DMS53 treated with DMSO at 0.1 percent for 48 hours (cell line): ENCODE measurements around the gene ANTXR2.

ENCODE experiments used
- DNase-seq: peaks from one replicate; lab custom pipeline; 2025; ENCODE audit not compliant: unreplicated experiment; lab: John Stamatoyannopoulos, UW

Gene ANTXR2

GRCh38 chr4:80092847-80093246 is 19.8 kb upstream of the ANTXR2 start:
- no peak for DNase-seq

DNA sequence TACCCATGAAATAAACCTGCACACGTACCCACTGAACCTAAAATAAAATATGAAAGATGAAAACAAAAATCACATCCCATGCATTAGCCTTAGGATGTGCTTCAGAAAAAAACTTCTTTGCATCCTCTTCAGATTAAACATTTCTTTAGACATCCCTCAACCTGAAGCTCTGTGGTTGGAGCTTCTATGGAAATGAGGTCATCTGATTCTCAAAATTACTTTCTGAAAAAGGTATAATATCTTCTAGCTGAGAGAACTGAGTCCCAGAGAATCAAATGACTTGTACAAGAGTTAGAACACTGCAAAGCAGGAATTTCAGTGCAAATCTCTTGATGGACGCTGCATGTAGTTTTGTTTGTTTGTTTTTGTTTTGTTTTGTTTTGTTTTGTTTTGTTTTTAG is 19.1 kb upstream of the ANTXR2 start:
- DNase-seq: no peak

- DNase-seq: no peak
Observed at GRCh38 chr4:80091688-80092087, 18.7 kb upstream of the ANTXR2 start.

DNA sequence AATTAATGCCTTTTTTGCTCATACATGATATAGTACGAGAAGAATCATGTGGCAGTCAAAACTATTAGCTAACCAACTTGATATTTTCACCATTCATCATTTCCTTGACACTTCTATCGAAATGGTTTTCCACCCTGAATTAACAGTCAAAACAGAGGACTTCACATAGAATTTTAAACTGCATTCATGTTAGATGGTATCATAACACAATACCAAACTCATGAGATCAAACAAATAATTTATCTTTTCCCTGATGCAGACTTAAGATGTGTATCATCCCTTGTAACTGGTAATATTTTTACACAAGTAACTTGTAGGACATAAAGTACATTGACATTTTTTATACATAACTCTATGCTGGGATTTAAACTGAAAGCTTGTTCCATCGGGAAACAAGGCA is 18.2 kb upstream of the ANTXR2 start:
- DNase-seq: no peak

- DNase-seq: no peak
Observed at GRCh38 chr4:80090090-80090489, 17.1 kb upstream of the ANTXR2 start.

- no peak for DNase-seq
Observed at GRCh38 chr4:80088471-80088870, 15.4 kb upstream of the ANTXR2 start.

GRCh38 chr4:80086296-80086695 is 13.3 kb upstream of the ANTXR2 start:
- DNase-seq: no peak

GRCh38 chr4:80085081-80085480 is 12.1 kb upstream of the ANTXR2 start:
- DNase-seq: no peak

DNA sequence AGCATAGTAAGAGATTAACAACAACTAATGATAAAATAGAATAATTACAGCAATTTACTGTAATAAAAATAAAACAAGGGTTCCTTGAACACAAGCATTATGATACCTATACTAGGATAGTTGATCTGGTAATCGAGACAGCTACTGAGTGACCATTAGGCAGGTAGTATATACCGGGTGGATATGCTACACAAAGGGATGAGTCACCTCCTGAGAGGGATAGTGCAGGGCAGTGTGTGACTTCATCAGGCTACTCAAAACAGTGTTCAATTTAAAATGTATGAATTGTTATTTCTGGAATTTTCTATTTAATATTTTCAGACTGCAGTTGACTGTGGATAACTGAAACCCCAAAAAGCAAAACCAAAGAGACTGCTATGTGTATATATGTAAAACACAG is 9.7 kb upstream of the ANTXR2 start:
- DNase-seq: peak; percentile 0

- DNase-seq: no peak
Observed at GRCh38 chr4:80081566-80081965, 8.5 kb upstream of the ANTXR2 start.

- DNase-seq: no peak
Observed at GRCh38 chr4:80079255-80079923, 6.4 kb upstream of the ANTXR2 start.

DNA sequence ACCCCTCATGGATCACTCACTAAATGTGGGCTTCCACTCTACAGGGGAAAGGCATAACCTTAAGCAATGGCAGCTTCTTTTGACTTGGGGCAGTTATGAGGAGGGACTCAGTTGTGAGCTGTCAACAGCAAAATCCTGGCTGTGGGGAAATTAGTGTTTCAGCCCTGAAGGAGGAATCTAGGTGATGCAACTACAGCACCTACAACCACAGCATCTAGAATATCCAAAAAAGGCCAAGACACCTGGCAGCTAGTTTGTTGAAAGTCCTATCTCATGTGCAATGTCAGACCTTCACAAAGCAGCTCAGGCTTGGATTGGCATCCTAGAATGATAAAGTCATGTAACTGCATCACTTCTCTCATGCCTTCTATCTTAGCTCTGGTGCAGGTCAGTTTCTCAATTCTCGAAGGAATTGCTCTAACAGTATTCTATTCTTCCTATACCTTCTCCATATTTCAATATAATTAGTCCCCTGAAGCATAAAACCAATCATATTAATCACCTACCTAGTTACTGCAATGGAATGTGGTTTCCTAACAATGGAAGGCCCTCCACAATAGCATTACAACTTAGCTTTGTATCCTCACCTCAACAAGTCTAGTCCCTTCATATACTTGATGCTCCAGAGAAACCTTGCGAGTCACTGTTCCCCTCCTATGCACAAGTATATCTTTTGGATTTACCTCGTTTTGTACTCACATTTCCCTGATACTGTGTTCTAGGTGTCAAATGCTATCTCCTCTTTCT is 5.5 kb upstream of the ANTXR2 start:
- no peak for DNase-seq

DNA sequence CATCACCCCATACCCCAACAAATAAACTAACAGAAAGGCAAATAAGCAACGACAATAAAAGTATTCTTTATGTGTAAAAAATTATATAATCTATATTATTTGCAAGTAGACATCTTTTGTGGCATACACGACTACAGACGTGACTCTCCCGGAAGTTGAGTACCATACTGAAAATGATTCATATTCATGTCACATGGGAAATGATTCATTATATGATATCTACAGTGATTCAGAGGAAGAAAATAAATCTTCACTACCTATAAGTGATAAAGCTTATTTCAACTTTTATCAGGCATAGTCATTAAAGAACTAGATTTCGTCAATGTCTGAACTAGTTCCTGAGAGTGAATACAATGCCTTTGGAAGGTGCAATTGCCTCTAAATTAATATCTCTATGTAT is 4.6 kb upstream of the ANTXR2 start:
- DNase-seq: no peak

- DNase-seq: no peak
Observed at GRCh38 chr4:80076681-80077080, 3.7 kb upstream of the ANTXR2 start.

DNA sequence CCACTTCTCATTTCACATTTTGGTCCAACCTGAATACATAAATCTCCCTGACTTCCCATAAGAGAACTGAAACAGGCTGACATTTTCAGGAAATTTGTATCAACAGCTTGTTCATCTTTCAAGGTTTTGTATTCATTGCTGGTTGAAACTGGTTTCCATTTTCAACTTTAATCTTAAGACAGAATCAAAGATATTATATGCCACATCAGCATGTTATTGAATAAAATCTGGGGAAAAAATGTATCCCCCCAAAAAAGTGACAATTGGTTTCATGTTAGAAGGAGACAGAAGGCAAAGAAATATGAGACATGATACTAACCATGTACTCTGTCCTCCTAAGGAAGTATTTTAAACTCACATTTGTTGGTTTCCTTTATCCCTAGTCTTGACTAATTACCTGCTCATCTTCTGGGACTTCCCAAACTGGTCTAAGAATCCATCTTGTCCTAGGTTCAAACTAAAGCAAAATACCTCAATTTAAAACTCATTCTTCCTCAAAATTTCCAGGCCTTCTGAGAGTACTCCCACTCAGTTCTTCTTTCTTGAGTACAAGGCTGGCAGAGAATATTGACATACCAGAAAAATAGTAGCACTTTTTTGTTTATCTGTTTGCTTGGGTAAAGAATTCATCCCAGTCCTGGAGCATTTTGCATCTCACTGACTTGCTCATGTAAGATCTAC is 3.1 kb upstream of the ANTXR2 start:
- no peak for DNase-seq

- DNase-seq: no peak
Observed at GRCh38 chr4:80074651-80075050, 1.6 kb upstream of the ANTXR2 start.

- no peak for DNase-seq
Observed at GRCh38 chr4:80074069-80074468, 1.0 kb upstream of the ANTXR2 start.

GRCh38 chr4:80073473-80074008 is 512 bp upstream of the ANTXR2 start:
- no peak for DNase-seq

DNA sequence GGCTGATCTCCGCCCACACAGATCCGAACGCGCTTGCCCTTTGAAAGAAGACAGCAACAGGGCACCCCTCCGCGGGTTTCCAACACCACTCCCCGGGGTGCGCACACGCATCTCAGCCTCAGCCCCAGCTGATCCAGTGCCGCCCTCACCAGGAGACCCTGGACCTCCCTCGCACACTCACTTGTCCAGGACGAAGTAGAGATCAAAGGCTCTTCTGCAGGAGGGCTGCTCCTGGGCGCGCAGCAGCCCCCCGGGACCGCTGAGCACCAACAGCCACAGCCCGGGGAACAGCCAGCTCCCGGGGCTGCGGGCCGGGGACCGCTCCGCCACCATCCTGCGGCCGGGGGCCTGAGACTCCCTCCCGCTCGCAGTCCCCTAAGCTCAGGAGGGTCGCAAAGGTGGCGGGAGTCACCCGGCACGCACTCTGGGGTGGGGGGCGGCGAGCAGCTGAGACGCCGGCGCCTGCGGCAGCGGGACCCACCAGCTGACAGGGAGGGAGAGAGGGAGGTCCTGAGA is 743 bp downstream of the ANTXR2 start:
- no peak for DNase-seq

DNA sequence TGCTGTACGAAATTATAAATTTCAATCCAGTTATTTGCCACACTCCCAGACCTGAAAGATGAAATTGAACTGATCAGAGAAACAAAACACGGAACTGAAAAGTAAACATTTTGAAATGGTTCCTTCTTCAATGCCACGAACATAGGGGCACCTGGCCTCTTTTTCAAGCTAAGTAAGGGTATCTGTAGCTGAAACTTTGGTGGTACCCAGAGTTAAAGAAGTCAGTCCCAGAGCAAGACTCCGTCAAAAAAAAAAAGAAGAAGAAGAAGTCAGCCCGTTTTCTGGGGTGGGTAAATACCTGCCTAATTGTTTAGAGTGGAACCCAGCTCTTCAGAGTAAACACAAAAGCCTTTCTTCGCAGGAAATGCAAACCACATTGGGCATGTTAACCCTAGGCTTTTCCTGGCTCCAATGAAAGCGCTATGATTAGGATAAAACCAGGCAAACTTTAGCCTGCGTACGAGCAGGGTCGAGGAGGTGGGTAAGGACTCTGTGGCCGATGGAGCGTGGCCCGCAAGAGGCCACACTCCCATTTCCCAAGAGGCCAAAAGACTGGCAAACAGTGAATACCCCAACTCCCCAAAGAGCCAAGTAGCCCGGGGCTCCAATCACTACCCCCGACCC is 1.3 kb downstream of the ANTXR2 start:
- DNase-seq: no peak

DNA sequence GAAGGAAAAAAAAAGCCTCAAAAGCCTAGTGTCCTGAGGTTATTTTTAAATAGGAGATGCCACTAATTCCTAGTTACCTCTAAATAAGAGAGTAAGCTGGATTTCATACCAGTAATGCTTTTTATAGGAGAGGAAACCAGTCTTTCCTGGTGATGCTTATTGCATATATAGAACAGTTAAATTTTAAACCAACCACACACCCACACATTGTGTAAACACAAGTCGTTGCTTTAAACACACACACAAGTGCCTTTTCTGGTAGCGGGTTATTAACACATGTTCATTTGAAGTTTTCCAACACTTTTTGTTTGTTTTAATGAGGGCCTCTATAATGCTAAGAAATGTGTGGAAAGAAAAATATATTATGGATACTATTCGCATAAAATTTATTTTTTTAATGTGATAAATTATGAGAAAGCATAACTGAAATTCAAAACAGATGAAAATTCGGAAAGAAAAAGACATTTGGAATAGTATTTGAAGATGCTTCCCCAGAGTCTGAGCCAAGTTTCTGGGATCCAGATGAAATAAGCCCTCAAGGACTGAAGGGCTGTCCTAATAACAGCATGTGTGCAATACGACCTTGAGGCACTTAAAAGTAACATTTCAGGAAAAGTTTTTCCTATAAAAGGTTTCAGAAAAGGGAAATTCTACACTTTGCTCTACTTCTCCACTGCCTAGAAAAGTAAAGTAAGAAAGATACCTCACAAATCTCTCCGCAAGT is 2.0 kb downstream of the ANTXR2 start:
- DNase-seq: peak; percentile 41
